K562 (cell line): Measurements from ENCODE around the gene TEAD3. TPM values are rescaled to one million over a fixed set of nuclear protein-coding genes. Genes with fewer than 3 reads are reported as not detected.
A peak's percentile ranks its signal among the peaks of the same experiment; 100 is the strongest.

Experiments used
- BHLHE40 ChIP-seq: IDR thresholded peaks from 2 replicates; pipeline ENCODE4 v1.6.1; 2011; ENCODE audit warnings: low read length, improper control_type of control experiment
- CBFA2T2 ChIP-seq: fragments of 450-650 bp; conservative IDR thresholded peaks from 2 replicates; pipeline ENCODE4 v1.6.1; 2017; ENCODE audit warnings: mild to moderate bottlenecking
- CXXC5 ChIP-seq: fragments of 250-450 bp; sonication (Bioruptor Pico); IDR thresholded peaks from 2 replicates; pipeline ENCODE4 v1.8.0; 2022; ENCODE audit warnings: inconsistent platforms, mild to moderate bottlenecking, moderate library complexity
- E2F6 ChIP-seq, 2 experiments: IDR thresholded peaks; 2 replicates each; pipeline ENCODE4 v1.6.1; 2011; ENCODE audit warnings: borderline replicate concordance in 1 of 2, control low read depth in 1 of 2, low read depth in 1 of 2, low read length in 1 of 2, mild to moderate bottlenecking in 1 of 2, mixed read lengths in 1 of 2, moderate library complexity in 1 of 2; ENCODE audit not compliant: insufficient read depth in 1 of 2, insufficient read length in 1 of 2, poor library complexity in 1 of 2, severe bottlenecking in 1 of 2; ENCODE audit errors: extremely low read depth in 1 of 2
- EP300 ChIP-seq: IDR thresholded peaks from 2 replicates; pipeline ENCODE4 v1.6.1; 2012; ENCODE audit warnings: low read length, improper control_type of control experiment
- FOXP1 ChIP-seq: sonication (generic); formaldehyde crosslinking; IDR thresholded peaks from 2 replicates; pipeline ENCODE4 v1.8.0; 2022; ENCODE audit warnings: mild to moderate bottlenecking, missing genetic modification reagents
- MGA ChIP-seq: fragments of 450-650 bp; IDR thresholded peaks from 2 replicates; pipeline ENCODE4 v1.6.1; 2016; ENCODE audit warnings: mild to moderate bottlenecking, moderate library complexity
- MNT ChIP-seq, 2 experiments: fragments of 450-650 bp; conservative IDR thresholded peaks; 2 replicates each; pipeline ENCODE4 v1.6.1; 2017; ENCODE audit warnings: mild to moderate bottlenecking in 2 of 2, moderate library complexity in 2 of 2
- SMAD2 ChIP-seq: fragments of 150-350 bp; IDR thresholded peaks from 2 replicates; pipeline ENCODE4 v1.6.1; 2014; ENCODE audit warnings: low read depth, mild to moderate bottlenecking, low read length
- STAT5A ChIP-seq: IDR thresholded peaks from 2 replicates; pipeline ENCODE4 v1.6.1; 2012; ENCODE audit warnings: low read length, inconsistent platforms, borderline replicate concordance
- TOE1 ChIP-seq, 2 experiments: fragments of 450-650 bp in 1 of 2; sonication (generic) in 1 of 2; formaldehyde crosslinking in 1 of 2; IDR thresholded peaks; 2 replicates each; pipeline versions ENCODE4 v1.7.1 to v1.8.0; 2016 to 2022; ENCODE audit warnings: borderline replicate concordance in 2 of 2, mild to moderate bottlenecking in 2 of 2, antibody characterized with exemption in 1 of 2, inconsistent platforms in 1 of 2, low read depth in 1 of 2, missing genetic modification reagents in 1 of 2, moderate library complexity in 1 of 2
- ZNF124 ChIP-seq: sonication (generic); formaldehyde crosslinking; IDR thresholded peaks from 2 replicates; pipeline ENCODE4 v1.8.1; 2022; ENCODE audit warnings: missing genetic modification reagents
- ZNF780A ChIP-seq: fragments of 250-450 bp; sonication (Bioruptor Pico); IDR thresholded peaks from 2 replicates; pipeline ENCODE4 v1.5.0; 2021; ENCODE audit warnings: mild to moderate bottlenecking
- polyA plus RNA-seq, 8 experiments: library from polyadenylated mRNA; depleted of rRNA in 4 of 8; stranded (reverse) in 5 of 8; unstranded in 3 of 8; fragments of >200 nt; fragmentation: Nextera tagmentation in 2 of 8; fragmentation: Illumina TruSeq in 1 of 8; extraction: Ambion mirVana in 2 of 8; extraction: Trizol in 1 of 8; gene quantifications; 2 replicates each; pipeline versions ENCODE4 v1.2.1 to v1.2.3, GENCODE V29; 2011 to 2014; ENCODE audit warnings: inconsistent platforms in 1 of 8, missing spikeins in 1 of 8
- total RNA-seq, 7 experiments: library from RNA; depleted of rRNA in 6 of 7; stranded (reverse); fragments of >200 nt in 6 of 7; fragmentation: Illumina TruSeq in 2 of 7; extraction: Trizol in 2 of 7; gene quantifications; 2 replicates each; pipeline versions ENCODE4 v1.2.1 to v1.2.3, GENCODE V29; 2011 to 2021; ENCODE audit warnings: low replicate concordance in 1 of 7

The TEAD3 gene
- total and polyA plus RNA-seq, 9 of the 15 experiments (the other 6 are each of a cell fraction or from before 2014, with no cell fraction given) = 0.63 to 13.2 (median 3.3) TPM

GRCh38 chr6:35498422-35499067 lies 1.7 kb upstream of the TEAD3 start (continued):
- TF ChIP-seq CXXC5 (no peak), TOE1 (IDR thresholded peaks at IDR 0.05; ENCODE audit: borderline replicate concordance) (no peak), TOE1 (CRISPR knock-in tag; IDR thresholded peaks at IDR 0.05; ENCODE audit: borderline replicate concordance, low read depth) (no peak), BHLHE40 (no peak), ZNF124 (CRISPR knock-in tag) (no peak), CBFA2T2 (peak; percentile 54; the same call in 1 of the 2 replicates), STAT5A (no peak), FOXP1 (CRISPR knock-in tag) (peak; percentile 65), MGA (peak; percentile 79), E2F6 (IDR thresholded peaks at IDR 0.05; ENCODE audit: borderline replicate concordance in 1 of 2, extremely low read depth in 1 of 2, insufficient read depth in 1 of 2, insufficient read length in 1 of 2, low read depth in 1 of 2, low read length in 1 of 2, poor library complexity in 1 of 2, severe bottlenecking in 1 of 2) (peak; percentile 37 to 86), SMAD2 (no peak), EP300 (no peak; the same call in 1 of the 2 replicates), ZNF780A (CRISPR knock-in tag) (no peak), MNT (conservative IDR thresholded peaks at IDR 0.05) (peak; percentile 86 to 91)
